CD4-positive, alpha-beta T cell treated with Interleukin-15 for 4 hours (primary cell): ENCODE measurements around the gene ULK1.

Source experiments
- DNase-seq: peaks from one replicate; pipeline ENCODE4 v3.0.0-alpha.2; 2020; ENCODE audit warnings: low spot score

Gene ULK1

GRCh38 chr12:131892711-131893604 is 1.5 kb upstream of the ULK1 start:
- DNase-seq, result no peak

DNA sequence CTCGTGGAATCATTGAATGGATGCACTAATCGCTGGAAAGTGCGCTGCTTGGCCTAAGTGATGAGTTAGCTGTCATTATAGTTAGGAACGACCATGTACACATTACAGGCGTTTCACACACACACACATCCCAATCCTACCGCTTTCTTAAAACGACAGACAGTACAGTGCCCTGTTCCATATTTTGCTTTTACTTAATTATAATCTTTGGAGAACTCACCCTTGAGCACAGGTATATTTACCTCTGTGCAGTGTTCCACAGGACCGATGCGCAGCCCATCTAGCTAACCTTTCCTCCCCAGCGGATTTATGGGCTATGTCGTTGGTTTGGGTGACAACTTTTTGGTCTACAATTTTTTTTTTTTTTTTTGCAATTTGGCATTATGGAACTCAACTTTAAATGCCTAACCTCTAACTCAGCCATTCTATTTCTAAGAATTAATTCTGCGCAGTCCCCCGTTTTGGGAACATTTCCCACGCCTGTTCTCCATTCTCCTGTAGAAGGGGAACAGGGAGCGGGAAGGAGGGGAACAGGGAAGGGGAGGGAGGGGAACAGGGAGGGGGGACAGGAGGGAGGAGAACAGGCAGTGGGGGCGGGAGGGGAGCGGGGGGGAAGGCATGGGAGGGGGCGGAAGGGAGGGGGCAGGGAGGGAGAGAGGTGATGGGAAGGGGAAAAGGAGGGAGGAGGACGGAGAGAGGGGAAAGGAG is 663 bp upstream of the ULK1 start:
- DNase-seq, result no peak

GRCh38 chr12:131894981-131895639 is 688 bp downstream of the ULK1 start:
- no peak for DNase-seq

DNA sequence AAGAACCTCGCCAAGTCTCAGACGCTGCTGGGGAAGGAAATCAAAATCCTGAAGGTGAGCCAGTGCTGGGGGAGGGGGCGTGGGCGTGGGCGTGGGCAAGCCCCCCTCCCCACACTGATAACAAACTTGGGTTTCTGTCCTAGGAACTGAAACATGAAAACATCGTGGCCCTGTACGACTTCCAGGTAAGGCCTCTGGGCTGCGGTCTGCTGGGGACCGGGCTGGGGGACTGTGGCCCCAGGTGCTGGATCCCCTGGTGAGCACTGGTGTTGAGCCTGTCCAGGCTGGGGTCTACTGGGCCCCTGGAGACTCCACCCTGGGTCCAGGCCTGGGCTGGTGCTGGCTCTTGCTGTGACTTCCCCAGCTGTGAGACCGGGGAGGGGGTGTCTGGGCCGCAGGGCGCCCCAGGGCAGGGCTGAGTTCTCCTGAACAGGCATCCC is 1.2 kb downstream of the ULK1 start:
- peak; percentile 2 for DNase-seq

DNA sequence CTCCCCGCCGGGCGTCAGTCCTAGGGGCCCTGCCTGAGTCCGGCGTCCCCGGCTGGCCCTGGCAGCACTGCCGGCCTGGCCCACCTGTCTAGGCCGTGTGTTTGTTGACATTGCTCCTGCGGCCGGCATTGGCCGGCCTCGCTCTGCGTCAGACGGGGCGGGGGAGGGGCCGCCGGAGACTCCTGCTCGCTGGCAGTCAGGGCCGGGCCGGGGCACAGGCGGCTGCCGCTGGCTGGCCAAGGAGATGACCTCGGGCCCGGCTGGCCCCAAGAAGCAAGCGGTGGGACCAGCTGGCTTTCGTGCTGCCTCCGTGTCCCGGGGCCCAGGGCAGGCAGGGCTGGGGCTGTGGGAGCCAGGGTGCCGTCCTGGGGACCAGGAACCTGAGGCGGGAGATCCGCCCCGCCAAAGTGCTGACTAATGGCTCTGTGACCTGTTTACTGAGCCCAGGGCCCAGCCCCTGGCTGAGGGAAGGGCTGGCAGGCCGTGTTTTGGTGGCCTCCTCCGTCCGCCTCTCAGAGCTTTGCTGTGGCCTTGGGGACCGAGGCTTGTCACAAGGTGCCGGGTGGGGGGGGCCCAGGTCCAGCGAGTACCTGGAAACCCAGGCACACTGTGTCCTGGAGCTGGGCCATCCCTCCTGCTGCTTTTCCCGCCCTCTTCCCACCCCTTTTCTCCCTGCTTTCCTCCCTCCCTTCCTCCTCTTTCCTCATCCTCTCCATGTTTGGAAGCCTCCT is 1.8 kb downstream of the ULK1 start:
- peak; percentile 54 for DNase-seq

DNA sequence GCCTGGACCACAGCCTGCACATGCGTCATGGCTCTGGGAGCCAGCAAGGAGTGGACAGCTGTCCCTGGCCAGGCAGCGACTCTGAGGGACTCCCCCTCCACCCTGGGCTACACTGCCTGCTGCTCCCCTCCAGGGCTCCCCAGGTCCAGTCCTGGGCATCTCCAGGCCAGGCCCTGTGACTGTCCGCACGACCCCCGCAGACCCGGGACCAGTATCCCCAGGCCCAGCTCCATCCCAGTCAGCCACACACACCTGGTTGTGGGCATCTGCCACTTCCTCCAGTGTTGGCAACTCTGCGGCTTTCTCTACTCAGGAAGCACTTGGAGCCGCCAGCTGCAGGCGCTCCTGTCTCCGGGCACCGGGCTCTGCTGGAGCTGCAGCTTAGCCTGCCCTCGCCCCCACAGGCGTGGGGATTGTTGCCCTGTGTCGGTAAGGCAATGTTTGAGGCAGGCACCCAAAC is 2.4 kb downstream of the ULK1 start:
- DNase-seq, result no peak

DNA sequence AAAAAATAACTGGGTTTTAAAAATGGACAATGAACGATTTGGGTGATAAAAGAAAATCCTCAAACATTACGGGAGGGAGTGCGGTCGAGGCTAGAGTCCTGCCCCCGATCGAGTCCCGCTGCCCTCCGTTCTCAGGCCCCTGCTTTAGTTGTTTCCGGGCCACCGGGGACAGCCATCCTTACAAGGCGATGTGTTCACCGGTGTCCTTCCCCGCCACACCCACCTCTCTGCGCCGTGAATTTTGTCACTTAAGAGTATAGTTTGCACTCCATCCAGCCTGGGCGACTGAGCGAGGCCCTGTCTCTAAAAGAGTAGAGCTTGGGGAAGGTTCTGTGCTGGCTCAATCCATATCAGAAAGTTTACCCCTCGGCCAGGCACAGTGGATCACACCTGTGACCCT is 2.9 kb downstream of the ULK1 start:
- DNase-seq, result no peak

DNA sequence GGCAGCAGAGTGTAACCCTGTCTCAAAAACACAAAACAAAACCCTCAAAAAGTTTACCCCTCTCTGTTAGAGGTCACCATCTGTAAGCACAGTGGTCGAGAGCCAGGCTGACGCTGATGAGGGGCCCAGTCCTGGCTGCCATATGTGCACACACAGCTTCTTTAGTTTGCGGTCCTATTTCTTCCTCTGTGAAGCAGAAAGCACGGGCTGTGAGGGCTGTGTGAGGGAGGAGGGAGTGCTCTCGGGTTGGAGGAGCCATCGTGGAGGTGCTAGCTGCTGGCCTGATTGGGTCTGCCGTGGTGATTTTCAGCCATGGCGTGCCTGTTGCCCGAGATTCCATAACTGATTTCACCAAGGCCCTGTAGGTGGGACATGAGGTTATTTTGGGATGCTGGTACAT is 3.5 kb downstream of the ULK1 start:
- DNase-seq, result no peak

GRCh38 chr12:131900397-131900796 is 6.0 kb downstream of the ULK1 start:
- DNase-seq, result no peak

DNA sequence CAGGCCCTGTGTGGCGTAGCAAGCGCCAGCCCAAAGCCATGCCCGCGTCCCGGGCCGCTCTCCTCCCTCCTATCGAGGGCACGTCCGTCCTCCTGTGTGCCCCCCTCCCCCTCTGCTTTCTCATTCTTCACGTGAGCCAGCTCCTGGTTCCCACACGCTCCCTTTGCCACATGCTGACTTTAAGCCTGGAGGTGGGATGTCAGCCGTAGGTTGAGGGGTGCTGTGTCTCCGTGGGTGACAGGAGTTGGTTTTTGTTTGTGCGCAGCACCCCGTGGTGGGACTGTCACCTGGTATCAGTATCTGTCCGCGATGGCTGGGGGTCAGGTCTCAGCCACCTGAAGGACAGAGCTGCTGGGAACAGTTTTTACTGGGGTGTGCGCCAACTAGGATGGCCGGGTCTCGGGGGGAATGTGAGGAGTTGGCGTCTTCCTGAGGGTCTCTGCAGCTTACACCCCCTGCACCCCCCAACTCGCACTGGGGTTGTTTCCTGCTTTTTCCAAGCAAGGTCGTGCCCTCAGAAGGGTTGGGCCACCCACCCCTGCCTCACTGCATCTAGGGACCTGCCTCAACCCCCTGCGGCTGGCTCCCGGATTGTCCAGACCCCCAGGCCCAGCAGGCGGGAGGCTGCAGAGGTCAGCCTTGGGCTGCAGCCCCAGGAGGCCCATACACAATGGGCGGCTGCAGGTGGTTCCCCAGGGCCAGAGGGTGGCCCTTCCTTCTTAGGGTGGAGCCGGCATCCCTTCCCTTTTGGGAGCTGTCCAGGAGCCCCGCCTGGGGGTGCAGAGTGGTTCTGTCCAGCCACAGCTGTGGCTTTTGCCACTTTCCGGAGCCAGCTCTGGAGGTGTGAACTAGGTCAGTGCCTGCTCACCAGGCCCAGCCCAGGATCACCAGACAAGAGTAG is 7.3 kb downstream of the ULK1 start:
- DNase-seq, result no peak

- no peak for DNase-seq
Observed at GRCh38 chr12:131902332-131903241, 8.2 kb downstream of the ULK1 start.

DNA sequence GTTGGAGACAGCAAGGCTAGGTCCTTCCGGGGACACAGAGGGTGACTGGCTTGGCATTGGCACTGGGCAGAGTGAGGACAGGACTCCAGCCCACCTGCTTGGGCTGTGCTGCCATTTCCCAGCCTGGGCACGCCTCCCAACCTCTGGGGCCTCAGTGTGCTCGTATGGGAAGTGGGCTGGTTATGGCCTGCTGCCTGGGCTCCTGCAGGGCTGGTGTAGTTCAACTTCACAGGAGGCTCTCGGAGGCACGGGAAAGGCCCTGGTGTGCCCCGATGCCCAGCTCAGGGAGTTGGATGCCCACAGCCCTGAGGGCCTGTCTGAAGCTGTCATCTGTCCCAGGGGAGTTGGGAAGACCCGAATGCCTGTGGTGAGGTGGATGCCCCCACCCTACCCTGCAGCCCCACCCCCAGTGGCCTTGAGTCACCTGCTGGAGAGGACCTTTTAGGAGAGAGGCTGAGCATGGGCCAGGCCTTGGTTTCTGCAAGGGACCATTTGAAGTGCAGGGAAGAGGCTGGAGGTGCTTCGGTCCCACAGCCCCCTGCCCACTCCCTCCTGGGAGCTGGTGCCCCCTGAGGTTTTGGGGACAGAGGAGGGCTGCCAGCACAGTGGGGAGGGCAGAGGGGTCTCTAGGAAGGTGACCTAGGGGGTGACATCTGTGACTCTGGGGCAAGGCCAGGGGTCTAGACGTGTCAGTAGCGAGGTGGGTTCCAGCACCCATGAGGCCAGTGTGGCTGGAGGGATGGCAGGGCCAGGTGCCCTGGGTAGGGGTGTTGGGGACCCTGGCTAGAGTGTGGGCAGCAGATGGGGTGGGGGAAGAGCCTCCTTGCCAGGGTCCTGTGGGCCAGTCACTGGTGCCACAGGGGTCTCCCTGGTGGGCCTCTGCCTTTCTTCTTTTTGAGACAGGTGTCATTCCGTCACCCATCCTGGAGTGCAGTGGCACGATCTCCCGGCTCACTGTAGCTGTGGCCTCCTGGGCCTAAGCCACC is 9.1 kb downstream of the ULK1 start:
- DNase-seq, result no peak

DNA sequence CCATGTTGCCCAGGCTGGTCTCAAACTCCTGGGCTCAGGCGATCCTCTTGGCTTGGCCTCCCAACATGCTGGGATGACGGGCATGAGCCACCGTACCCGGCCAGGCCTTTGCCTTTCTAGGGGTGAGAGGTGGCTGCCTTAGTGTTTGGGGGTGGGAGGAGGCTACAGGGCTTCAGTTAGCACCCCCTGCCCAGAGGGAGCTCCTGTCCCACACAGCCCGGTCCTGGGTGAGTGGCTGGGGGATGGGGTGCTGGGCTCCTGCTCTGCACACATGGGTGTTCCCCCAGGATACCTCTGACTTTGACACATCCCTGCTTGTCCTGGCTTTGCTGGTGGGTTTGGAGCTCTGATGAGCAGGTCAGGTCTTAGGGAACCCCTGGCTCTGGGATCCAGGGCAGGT is 9.9 kb downstream of the ULK1 start:
- DNase-seq, result no peak

GRCh38 chr12:131905081-131905629 is 10.7 kb downstream of the ULK1 start:
- no peak for DNase-seq

DNA sequence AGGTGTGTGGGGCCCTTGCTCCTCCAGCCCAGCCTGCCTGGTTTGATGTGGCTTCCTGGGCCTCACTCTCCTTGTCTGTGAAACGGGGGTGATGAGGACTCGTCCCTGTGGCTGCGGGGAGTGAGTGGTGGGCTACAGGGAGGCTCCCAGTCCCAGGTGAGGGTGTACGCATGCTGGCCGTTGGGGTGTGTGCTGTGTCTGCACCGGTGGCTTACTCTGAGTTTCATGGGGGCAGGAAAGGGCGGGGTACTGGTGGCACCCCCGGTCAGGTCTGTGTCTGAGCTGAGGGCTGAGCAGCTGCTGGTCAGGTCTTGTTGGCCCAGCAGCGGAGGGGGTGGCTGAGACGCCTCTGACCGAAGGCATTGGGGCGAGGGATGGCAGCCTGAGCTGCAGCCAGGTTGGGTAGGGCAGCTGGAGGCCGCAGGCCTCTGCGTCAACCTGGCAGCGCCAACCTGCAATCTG is 11.2 kb downstream of the ULK1 start:
- DNase-seq, result no peak

- DNase-seq, result no peak
Observed at GRCh38 chr12:131907379-131908091, 13.1 kb downstream of the ULK1 start.
